ENCODE measurements around the gene PTPRG.

The PTPRG gene

GRCh38 chr3:61719278-61719977 lies 158.1 kb downstream of the PTPRG start:
- no peak overlapping the region for H3K27ac ChIP-seq
- TF ChIP-seq, protein P1, sequence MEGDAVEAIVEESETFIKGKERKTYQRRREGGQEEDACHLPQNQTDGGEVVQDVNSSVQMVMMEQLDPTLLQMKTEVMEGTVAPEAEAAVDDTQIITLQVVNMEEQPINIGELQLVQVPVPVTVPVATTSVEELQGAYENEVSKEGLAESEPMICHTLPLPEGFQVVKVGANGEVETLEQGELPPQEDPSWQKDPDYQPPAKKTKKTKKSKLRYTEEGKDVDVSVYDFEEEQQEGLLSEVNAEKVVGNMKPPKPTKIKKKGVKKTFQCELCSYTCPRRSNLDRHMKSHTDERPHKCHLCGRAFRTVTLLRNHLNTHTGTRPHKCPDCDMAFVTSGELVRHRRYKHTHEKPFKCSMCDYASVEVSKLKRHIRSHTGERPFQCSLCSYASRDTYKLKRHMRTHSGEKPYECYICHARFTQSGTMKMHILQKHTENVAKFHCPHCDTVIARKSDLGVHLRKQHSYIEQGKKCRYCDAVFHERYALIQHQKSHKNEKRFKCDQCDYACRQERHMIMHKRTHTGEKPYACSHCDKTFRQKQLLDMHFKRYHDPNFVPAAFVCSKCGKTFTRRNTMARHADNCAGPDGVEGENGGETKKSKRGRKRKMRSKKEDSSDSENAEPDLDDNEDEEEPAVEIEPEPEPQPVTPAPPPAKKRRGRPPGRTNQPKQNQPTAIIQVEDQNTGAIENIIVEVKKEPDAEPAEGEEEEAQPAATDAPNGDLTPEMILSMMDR (conservative IDR thresholded peaks at IDR 0.05; ENCODE audit: low read depth): no peak
- no peak for DNase-seq (ENCODE audit: low spot score)
- CTCF ChIA-PET: no interaction called here
- POLR2A ChIA-PET (ENCODE audit: low non-redundant PET): no interaction called here

DNA sequence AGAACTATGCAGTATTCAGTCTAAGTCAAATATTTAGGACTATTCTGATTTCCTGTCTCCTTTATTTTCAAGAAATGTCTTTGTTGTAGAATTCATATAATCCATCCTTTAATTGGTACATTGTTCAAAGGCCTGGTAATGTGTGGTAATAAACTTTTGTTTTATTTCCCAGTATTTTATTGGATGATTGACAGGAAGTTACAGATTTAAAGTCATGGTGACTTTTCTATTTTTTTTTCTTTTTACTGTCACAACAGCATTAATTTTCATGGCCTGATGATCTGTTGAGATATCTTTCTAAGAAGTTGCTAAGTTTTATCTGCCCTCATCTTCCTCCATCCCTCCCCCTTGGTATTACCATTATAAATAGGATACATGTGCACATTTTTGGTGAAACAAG lies 161.7 kb downstream of the PTPRG start:
- no peak overlapping the region for H3K27ac ChIP-seq
- no peak for DNase-seq (ENCODE audit: low spot score)
- ChIA-PET CTCF (no interaction called here), POLR2A (ENCODE audit: low non-redundant PET) (no interaction called here)
- TF ChIP-seq, protein P1 (conservative IDR thresholded peaks at IDR 0.05; ENCODE audit: low read depth): no peak

DNA sequence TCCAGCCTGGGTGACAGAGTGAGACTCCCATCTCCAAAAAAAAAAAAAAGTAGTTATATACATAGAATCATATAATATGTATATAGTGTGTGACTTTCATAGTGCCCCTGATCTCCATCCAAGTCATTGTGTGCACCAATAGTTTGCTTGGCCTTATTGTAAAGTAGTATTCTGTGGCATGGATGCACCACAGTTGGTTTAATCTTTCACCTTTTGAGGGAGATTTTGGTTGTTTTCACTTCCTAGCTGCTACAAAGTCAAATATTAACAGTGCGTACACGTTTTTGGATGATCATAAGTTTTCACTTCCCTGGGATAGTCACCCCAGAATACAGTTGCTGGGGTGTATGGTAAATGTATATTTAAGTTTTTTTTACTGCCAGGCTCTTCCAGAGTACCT lies 162.8 kb downstream of the PTPRG start:
- CTCF ChIA-PET: no interaction called here

DNA sequence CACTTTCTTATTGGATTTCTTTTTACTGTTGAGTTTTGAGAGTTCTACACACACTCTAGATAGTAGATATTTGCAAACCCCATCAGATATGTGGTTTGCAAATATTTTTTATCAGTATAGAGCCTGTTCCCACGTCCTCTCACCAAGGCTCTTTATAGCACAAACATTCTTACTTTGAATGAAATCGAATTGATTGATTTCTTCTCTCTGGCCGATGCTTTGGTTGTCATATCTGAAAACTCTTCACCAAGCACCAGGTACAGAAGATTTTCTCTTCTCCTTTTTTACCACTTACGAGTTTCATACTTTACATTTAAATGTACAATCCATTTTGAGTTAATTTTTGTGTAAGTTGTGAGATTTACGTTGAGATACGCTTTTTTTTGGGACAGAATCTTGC lies 163.4 kb downstream of the PTPRG start:
- TF ChIP-seq, protein P1 (conservative IDR thresholded peaks at IDR 0.05; ENCODE audit: low read depth): no peak
- DNase-seq (ENCODE audit: low spot score): no peak
- no peak overlapping the region for H3K27ac ChIP-seq
- CTCF ChIA-PET: no interaction called here
- POLR2A ChIA-PET (ENCODE audit: low non-redundant PET): no interaction called here

More for the DNA sequence above, 162.8 kb downstream of the PTPRG start:
- DNase-seq (ENCODE audit: low spot score): no peak
- TF ChIP-seq, protein P1 (conservative IDR thresholded peaks at IDR 0.05; ENCODE audit: low read depth): no peak
- POLR2A ChIA-PET (ENCODE audit: low non-redundant PET): no interaction called here
- H3K27ac ChIP-seq: no peak overlapping the region

DNA sequence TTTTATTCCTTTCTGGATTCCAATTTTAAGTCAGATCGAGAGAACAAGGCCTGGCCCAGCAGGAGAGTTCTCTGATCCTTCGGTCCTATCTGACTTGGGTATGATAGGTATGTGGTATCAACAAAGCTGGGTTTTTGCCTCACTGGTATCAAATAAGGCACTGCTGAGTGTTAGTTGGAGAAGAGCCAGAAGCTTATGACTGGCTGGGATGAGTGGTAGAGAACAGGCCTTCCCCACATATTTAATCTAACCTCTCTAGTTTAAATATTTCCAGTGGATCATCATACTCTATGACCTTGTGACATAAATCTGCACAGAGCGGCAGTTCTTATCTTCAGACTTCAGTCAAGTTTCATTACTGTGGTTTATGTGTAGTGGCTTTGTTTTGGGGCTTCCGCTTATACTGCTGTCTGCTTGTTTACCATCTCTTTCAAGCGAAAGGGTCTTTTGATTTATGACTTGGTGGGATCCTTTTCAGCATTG lies 164.5 kb downstream of the PTPRG start:
- TF ChIP-seq, protein P1 (conservative IDR thresholded peaks at IDR 0.05; ENCODE audit: low read depth): no peak
- H3K27ac ChIP-seq: no peak overlapping the region
- DNase-seq (ENCODE audit: low spot score): no peak
- ChIA-PET POLR2A (ENCODE audit: low non-redundant PET) (no interaction called here), CTCF (no interaction called here)

GRCh38 chr3:61727435-61727834 lies 166.1 kb downstream of the PTPRG start:
- no peak for DNase-seq (ENCODE audit: low spot score)
- TF ChIP-seq, protein P1 (conservative IDR thresholded peaks at IDR 0.05; ENCODE audit: low read depth): no peak
- ChIA-PET POLR2A (ENCODE audit: low non-redundant PET) (no interaction called here), CTCF (no interaction called here)
- no peak overlapping the region for H3K27ac ChIP-seq

All from RWPE1 (cell line).